HL-60 (cell line): ENCODE data around the gene HDGFL3.

Experiments used
- CTCF ChIP-seq: IDR thresholded peaks from one replicate; pipeline ENCODE4 v1.5.1; 2011; ENCODE audit warnings: low read length, control low read depth, inconsistent platforms; ENCODE audit not compliant: insufficient read depth
- POLR2AphosphoS5 ChIP-seq: IDR thresholded peaks from 2 replicates; pipeline ENCODE4 v1.6.1; 2012; ENCODE audit warnings: low read depth
- TF ChIP-seq, protein P1 (sequence below): IDR thresholded peaks from 2 replicates; pipeline ENCODE4 v1.6.1; 2012; ENCODE audit warnings: low read depth; ENCODE audit not compliant: insufficient replicate concordance

DNA sequence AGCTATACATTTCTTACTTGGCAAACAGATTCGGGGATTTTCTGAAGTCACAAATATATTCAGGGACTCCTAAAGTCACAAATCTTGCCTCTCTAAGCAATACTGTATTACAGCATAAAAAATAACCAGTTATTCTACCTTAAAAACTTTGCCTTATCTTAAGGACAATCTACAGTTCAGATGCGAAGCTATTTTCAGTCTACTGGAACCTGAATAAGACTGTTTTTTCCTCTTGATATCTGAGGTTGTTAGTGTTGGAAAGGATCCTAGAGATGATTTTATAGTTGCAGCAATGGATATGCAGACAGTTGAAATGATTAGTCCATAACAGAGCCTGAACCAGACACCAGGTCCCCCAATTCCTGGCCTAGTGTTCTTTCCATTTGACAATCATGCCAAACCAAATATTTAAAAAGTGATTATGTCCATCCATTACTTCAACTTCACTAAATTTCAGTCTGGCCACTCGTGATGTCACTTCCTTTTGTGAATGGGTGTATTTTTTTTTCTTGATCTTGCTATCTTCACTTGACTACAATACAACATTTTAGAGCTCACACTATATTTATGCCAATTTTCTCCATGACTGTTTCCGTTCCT lies 1.8 kb downstream of the HDGFL3 start:
- TF ChIP-seq CTCF: no peak
- TF ChIP-seq POLR2AphosphoS5: no peak
- TF ChIP-seq, protein P1, sequence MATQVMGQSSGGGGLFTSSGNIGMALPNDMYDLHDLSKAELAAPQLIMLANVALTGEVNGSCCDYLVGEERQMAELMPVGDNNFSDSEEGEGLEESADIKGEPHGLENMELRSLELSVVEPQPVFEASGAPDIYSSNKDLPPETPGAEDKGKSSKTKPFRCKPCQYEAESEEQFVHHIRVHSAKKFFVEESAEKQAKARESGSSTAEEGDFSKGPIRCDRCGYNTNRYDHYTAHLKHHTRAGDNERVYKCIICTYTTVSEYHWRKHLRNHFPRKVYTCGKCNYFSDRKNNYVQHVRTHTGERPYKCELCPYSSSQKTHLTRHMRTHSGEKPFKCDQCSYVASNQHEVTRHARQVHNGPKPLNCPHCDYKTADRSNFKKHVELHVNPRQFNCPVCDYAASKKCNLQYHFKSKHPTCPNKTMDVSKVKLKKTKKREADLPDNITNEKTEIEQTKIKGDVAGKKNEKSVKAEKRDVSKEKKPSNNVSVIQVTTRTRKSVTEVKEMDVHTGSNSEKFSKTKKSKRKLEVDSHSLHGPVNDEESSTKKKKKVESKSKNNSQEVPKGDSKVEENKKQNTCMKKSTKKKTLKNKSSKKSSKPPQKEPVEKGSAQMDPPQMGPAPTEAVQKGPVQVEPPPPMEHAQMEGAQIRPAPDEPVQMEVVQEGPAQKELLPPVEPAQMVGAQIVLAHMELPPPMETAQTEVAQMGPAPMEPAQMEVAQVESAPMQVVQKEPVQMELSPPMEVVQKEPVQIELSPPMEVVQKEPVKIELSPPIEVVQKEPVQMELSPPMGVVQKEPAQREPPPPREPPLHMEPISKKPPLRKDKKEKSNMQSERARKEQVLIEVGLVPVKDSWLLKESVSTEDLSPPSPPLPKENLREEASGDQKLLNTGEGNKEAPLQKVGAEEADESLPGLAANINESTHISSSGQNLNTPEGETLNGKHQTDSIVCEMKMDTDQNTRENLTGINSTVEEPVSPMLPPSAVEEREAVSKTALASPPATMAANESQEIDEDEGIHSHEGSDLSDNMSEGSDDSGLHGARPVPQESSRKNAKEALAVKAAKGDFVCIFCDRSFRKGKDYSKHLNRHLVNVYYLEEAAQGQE: no peak
